GM19452 (cell line): ENCODE data around the gene CCDC192.

Experiments used
- ATAC-seq: cut with Tn5 transposase; IDR thresholded peaks from one replicate; pipeline ENCODE4 v1.9.1; 2021; ENCODE audit not compliant: unreplicated experiment

Gene CCDC192

DNA sequence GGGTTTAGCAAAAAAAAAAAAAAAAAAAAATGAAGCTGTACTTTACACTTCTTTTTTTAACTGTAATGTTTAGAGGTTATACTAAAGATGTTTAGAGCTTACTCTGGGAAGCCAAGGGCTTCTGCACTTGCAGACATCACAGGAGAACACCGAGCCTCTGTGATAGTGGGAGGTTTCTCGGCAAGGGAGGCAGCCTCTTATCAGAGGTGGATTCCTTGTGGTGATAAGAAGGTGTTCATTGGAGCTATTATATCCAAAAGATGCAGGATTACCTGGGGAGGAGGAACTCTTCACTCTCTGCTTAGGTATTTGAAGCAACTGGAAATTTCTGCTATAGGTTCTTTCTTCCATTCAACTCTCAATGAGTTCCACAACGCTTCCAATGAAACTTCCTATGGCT lies 209.2 kb downstream of the CCDC192 start:
- no peak for ATAC-seq

DNA sequence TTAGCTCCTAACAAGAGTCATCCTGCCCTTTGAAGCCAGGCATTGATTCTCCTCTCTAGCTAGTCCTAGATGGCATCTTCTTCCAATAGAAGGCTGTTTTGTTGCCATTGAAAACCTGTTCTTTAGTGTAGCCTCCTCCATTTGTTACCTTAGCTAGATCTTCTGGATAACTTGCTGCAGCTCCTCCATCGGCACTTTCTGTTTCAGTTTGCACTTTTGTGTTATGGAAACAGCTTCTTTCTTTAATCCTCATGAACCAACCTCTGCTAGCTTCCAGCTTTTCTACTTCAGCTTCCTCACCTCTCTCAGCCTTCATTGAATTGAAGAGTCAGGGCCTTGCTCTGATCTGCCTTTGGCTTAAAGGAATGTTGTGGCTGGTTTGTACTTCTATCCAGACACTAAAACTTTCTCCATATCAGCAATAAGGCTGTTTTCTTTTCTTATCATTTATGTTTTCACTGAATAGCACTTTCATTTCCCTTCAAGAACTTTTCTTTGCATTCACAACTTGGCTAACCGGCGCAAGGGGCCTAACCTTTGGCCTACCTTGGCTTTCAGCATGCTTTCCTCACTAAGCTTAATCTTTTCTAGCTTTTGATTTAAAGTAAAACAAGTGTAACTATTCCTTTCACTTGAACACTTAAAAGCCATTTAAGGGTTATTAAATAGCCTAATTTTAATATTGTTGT lies 213.8 kb downstream of the CCDC192 start:
- ATAC-seq, result no peak

DNA sequence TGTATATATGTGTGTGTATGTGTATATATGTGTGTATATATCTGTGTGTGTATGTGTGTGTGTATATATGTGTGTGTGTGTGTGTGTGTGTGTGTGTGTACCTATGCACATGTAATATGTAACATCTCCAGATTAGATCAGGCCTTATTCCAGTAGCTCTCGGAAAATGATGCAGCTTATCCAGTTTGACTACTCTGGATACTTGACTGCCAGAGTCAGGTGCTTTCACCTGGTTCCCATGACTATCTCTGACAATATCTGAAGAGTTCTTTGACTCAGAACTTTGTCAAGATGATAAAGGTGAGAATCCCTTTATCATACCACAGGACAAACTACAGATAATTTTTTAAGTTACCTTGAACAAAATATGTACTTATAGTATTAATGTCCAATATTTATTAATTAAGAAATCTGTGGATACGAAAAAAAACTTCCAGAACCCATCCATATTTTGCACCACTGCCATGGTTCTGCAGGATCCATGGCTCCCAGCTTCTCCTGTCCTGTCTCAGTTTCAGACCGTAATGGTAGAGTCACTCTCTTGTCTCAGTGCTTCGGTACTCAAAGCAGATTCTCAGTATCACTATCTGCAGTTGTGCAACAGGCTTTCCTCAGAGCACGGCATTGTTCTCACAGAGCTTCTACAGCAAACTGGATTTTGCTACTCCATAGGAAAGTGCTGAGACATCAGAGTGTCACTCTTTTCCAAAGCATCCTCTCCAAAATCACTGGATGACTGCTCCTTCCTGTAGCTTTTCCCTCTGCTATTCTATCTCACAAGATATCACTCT lies 216.0 kb downstream of the CCDC192 start:
- ATAC-seq, result no peak

DNA sequence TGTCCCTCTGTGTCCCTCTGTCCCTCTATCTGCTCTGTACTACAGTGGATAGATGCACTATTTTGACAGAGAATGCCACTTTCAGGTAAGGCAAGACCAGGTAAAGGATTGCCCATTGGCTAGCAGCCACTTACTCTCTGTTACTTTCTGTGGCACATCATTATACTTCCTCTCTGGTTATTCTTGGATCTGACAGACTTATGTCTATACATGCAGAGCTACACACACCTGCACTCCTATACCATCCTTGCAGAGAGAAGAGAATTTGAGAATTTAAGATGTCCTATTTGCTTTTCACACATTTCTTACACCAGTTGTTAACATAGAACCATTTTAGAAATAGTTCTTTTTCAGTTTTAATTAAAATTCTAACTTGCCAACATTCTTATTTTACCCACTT lies 216.6 kb downstream of the CCDC192 start:
- no peak for ATAC-seq

DNA sequence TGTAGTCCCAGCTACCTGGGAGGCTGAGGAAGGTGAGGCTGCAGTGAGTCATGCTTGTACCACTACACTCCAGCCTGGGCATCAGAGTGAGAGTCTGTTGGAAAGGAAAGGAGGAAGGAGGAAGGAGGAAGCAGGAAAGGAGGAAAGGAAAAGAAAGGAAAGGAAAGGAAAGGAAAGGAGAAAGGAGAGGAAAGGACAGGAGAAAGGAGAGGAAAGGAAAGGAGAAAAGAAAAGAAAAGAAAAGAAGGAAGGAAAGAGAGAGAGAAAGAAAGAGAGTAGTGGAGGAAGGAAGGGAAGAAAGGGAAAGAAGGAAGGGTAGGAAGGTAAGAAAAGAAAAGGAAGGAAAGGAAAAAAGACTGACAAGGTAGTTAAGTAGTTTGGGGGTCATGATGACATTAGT lies 217.7 kb downstream of the CCDC192 start:
- no peak for ATAC-seq

DNA sequence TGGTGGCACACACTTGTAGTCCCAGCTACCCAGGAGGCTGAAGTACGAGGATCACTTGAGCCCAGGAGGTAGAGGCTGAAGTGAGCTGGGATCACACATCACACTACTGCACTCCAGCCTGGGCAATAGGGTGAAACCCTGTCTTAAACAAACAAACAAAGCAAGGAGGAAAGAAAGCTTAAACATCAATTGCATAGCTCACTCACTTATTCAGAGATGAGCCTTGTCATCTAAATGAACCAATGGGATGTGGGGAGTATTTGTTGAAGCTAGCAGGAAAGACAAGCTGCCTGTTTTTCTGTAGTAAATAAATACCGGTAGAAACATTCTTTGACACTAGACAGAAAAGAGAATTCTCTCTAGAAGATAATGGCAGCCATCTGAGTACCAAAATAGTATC lies 219.4 kb downstream of the CCDC192 start:
- ATAC-seq, result no peak

DNA sequence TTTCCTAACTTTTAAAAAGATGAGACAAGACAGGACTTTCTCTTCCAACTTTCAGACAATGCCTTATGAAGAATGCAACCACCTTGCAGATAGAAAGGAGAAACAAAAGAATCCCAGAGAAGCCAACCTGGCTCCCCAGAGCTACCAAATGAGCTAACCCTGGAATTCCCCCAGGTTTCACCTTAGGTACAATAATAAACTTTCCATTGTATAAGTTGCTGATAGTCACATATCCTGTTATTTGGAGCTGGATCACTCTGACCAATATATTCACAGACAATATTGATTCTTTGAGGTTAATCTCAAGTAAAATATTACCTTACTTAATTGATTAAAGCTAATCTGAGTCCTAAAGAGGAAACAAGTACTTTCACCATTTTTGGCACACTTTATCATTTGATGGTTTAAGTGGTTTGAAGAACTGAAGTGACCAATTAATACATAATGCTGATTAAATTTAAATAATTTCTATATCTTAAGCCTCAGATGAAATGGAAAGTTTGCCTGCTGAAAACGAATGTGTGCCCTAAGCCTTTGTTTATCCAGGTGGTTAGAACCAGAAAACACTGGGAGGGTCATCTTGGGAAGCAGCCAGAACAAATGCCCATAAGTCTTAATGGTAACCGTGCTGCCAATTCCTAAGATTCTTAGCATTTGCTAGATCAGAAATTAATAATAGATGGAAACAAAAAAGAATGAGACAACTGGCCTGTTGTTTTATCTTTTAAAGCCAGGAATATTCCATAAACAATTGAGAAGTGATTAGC lies 220.8 kb downstream of the CCDC192 start:
- no peak for ATAC-seq

DNA sequence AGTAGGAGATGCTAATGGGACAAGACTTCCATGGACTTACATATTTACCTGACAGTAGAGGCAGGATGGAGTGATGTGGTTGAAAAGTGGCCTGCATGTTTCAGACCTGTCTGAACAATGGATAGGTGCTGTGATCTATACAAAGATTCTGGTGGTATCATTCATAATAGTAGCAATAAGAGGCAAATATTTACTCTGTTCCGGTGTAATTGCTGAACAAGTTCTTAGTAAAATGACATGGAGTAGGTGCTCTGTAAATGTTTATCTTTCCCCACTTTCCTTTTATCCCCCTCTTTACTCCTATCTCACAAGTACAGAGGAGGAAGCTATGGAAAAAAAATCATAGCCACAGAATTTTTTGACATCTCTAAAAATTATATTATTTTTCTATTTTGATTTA lies 221.4 kb downstream of the CCDC192 start:
- ATAC-seq, result no peak

DNA sequence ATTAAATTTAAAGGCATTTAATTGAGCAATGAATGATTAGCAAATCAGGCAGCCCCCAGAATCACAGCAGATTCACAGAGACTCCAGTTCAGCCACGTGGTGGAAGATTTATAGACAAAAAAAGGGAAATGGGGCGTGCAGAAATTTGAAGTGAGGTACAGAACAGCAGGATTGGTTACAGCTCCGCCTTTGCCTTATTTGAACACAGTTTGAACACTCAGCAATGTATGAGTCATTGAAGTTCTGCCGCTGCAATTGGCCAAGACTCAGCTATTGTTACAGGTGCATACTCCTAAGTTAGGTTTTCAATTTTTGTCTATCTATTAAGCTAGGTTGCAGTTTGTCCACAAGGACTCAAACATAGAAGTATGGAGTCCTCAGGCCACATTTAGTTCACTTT lies 222.7 kb downstream of the CCDC192 start:
- ATAC-seq, result no peak

DNA sequence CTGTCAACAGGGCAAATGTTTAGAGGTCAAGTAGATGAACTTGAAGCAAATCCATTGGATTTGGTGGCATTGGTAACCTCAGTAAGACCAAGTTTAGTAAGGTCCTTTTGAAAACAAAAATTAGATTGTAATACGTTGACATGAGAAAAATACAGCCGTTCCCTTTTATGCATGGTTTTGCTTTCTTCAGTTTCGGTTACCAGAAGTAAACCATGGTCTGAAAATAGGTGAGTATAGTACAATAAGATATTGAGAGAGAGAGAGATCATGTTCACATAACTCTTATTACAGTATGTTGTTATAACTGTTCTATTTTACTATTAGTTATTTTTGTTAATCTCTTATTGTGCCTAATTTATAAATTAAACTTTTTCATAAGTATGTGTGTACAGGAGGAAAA lies 223.8 kb downstream of the CCDC192 start:
- ATAC-seq, result no peak

DNA sequence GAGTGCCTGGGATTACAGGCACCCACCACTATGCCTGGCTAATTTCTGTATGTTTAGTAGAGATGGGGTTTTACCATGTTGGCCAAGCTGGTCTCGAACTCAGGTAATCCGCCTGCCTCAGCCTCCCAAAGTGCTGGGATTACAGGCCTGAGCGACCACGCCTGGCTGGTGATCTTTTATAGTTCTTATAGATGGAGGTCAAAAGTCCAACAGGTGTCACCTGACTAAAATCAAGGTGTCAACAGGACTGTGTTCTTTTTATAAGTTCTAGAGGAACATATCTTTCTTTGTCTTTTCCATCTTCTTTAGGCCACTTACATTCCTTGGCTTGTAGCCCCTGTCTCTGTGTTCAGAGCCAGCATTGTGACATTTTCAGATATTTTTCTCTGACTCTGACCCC lies 224.9 kb downstream of the CCDC192 start:
- ATAC-seq, result no peak

DNA sequence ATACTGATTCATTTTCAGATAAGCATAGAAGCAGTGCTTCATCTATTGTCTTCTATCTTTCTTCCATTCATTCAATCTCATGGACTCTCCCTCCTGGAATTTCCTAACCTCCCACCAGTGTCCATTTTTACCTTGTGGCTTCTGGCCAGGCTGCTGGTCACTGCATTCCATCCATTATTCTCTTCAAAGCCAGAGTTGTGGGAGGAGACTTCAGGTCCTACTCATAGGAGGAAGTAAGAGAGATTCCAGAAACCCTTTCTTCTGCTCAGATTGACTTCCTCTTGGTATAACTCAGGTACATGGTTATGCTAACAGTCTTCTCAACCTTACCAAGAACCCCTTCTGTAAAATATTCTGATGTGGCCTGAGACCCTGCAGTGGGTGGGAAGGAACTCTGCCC lies 227.1 kb downstream of the CCDC192 start:
- no peak for ATAC-seq

DNA sequence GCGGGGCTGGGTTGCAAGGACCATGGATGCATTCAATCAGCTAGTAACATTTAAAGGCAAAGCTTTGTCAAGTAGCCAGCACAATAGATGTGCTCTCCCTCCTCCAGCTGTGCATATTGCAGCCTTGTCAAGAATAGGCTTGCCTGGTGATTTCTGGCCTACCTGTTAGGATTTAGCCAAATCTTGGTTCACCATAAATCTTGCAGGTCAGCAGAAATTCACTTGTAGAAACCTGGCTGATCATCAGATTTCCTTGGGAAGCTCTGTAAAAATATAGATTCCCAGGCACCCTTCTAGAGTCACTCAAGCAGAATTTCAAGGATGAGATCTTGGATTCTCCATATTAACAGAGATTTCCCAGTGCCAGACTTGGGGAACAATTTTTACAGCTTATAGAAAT lies 228.2 kb downstream of the CCDC192 start:
- no peak for ATAC-seq

DNA sequence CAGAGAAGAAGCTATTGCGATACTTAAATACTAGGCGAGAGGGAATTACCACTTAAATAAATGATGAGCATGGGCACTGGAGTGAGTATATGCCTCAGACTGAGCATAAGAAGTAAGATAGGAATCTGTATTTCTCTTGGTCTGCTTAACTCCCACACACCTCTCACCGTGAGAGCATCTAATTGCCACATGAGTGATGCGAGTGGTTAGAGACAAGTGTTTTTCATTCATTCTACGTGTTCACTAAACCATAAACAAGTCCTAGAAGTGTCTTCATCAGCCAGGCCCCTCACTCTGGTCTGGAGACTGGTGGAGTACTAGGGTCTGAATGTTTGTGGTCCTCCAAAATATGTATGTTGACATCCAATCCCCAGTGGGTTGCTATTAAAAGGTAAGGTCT lies 230.2 kb downstream of the CCDC192 start:
- ATAC-seq, result no peak

DNA sequence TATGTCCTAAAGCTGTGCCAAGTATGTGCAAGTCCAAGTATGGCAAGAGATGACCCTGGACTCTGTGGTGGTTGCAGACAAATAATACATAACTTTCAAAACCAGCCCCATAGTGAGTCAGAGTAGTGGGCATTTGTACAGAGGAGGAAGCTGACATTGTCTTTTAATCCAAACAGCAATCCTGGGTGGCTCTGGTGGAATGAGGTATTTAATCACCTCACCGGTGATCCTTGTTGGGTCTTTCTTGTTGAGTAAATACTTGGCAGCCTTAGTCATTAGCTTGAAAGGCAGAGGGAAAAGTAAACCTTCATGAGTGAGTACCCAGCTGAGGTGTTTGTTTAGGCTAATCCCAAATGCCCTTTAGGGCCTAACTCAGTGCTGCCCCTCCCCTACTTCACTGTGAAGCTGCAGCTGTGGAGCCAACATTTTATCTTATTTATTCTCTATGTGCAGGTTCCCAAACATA lies 231.6 kb downstream of the CCDC192 start:
- ATAC-seq, result no peak

DNA sequence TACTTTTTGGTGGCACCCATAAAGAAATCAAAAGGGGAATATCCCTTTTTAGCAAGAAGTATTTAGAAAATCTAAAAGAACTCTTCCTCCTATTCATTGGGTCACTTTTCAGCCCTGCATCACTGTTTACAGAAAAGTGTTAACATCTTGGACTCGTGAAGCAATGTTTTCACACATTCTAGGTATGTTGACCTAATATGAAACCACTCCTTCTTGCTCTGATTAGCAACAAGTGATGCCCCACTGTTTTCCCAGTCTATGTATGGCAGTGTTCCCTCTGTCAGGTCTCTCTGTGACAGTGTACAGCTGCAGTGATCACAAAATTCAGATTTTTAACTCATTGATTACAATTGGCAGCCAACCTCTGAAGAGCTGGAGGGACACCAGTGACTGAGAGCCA lies 232.2 kb downstream of the CCDC192 start:
- no peak for ATAC-seq

DNA sequence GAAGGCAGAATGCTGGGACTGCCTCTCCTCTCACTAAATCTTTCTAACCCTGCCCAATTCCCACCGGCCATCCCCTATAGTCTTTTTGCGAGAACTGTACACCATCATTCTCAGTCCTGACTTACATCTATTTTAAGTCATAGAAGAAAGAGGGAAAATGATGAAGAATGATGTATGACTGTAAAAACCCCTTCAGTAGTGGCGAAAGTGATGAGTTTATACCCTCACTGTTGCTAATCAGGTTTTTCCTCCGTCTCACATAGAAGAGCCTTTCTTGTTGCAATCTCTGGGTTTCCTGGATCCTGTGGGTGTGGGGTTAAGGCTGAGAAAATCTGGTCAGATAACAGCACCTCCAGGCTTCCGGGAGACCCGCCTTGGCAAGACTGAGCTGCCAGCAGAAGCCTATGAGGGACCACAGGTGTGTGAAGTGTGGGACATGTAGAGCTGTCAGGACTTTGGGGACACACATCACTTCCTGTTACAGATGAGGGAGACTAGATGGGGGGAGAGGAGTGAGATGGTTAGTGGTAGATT lies 233.3 kb downstream of the CCDC192 start:
- no peak for ATAC-seq

DNA sequence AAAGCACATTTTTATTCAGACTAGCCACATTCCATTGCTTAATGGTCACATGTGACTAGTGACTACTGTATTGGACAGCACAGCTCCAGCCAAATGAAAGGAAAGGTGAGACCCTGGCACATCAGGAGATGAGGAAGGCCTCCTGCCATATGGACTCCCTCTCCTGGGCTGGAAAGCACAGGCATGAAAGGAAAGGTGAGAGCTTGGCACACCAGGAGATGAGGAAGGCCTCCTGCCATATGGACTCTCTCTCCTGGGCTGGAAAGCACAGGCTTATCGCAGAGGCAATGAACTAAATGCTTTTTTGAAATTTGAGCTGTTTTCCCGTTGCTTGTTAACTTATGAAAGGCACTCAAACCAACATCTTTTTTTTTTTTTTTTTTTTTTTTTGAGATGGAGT lies 235.6 kb downstream of the CCDC192 start:
- ATAC-seq, result no peak

DNA sequence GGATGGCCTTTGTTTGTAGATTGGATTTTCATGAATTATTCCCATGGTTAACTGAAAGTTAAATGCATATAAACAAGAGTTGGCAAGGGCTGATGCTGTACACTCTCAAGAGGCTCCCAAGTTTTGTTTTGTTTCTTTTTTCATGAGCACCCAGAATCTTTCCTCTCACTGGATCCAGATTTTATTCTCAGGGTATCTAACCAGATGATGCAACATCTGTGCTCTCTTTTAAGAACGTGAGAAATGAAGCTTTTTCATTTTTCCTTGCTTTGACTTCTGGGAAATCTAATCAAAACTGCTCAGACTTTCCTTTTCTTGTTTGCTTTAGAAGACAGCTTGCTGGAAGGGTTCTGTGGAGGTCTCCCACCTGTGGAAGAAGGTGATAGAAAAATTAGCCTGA lies 237.7 kb downstream of the CCDC192 start:
- ATAC-seq, result no peak

DNA sequence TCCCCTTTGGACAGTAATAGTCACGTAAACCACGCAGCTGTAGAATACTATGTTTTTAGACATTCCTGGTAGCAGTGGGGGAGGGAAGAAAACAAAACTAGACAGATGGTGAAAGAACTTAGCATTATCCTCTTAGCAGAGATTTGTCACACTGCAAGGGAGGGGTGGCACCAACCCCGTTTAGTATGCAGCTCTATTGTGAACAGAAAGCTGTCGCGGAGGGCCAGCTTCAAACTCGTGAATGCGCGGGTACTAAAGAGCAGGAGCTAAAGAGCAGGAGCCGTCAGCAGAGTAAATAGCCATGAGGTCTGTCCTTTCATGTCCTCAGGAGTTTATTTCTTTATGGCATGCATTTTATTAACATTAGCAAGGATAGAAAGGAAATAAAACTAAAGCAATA lies 238.5 kb downstream of the CCDC192 start:
- ATAC-seq, result no peak

DNA sequence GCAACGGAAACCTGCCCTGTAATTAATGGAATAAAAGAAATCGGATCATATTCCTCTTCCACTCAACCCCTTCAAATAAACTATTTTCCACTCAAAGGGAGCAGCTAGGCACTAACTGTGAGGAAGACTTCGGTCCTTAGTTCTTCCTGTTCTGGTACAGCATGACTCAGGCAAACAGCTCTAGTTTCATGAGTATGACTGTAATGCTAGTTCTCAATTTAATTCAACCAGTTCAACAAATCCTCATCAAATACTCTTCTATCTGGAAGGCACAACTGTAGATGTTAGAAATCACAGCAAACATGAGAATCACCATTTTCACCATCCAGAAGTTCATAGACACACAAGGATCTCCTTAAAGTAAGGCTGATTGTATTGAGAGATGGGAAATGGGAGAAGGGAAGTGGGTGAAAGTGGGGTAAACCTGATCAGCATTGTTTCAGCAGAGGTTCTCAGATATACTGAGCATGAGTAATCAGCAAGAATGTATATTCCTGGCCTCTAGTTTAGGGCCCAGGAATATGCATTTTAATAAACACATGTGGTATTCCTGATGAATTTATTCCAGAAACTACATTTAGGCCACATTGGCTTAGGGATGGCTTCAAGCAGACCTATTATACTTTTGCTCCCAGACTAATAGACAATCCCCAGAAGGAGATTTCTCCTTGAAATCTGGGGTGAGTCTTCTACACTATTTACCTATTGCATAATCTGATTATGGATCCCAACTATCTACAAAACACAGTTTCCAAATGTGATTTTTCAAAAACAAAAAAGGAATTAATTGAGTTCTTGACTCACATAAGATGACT lies 239.3 kb downstream of the CCDC192 start:
- no peak for ATAC-seq
